T-helper 17 cell (primary cell): Measurements from ENCODE around the gene ZBTB7C. TPM values are rescaled to one million over a fixed set of nuclear protein-coding genes. Genes with fewer than 3 reads are reported as not detected.
A peak's percentile ranks its signal among the peaks of the same experiment; 100 is the strongest.

Experiments used
- ATAC-seq: fragments of 150-1000 bp; cut with Tn5 transposase; 2 replicates; pipeline ENCODE4 v1.10.0; 2021; ENCODE audit warnings: mild to moderate bottlenecking, moderate library complexity
- DNase-seq, 3 donors: peaks; one replicate each; pipeline versions ENCODE4 v3.0.0 to v3.0.0-alpha.2; 2020 to 2021
- H3K9me3 ChIP-seq: one replicate; pipeline ENCODE4 v1.7.0; 2013; ENCODE audit warnings: low read length, mild to moderate bottlenecking; ENCODE audit not compliant: control insufficient read depth, poor library complexity, severe bottlenecking
- H3K27ac Mint-ChIP-seq: one replicate; pipeline ENCODE4 v1.8.0; 2022; ENCODE audit warnings: mild to moderate bottlenecking, moderate library complexity, mixed read lengths
- H3K27me3 Mint-ChIP-seq: one replicate; pipeline ENCODE4 v1.8.0; 2022; ENCODE audit warnings: mixed read lengths
- H3K36me3 Mint-ChIP-seq: one replicate; pipeline ENCODE4 v1.8.0; 2022; ENCODE audit warnings: low read depth, mixed read lengths
- H3K4me1 Mint-ChIP-seq: one replicate; pipeline ENCODE4 v1.8.0; 2022; ENCODE audit warnings: mild to moderate bottlenecking, mixed read lengths
- H3K4me3 Mint-ChIP-seq: one replicate; pipeline ENCODE4 v1.8.0; 2022; ENCODE audit warnings: mild to moderate bottlenecking, moderate library complexity, mixed read lengths
- total RNA-seq, 4 donors: library from RNA in 2 of 4; stranded (reverse) in 2 of 4; gene quantifications; one replicate each; pipeline ENCODE4 v1.2.3 and lab custom pipeline; 2022 to 2026

ZBTB7C gene
- total RNA-seq (under 1 TPM in 1 of 2 donors, not detected in 1; 0.07 TPM), total RNA-seq (lab: John Stamatoyannopoulos, UW) (0 to 0.23 reads per million in 2 donors)

DNA sequence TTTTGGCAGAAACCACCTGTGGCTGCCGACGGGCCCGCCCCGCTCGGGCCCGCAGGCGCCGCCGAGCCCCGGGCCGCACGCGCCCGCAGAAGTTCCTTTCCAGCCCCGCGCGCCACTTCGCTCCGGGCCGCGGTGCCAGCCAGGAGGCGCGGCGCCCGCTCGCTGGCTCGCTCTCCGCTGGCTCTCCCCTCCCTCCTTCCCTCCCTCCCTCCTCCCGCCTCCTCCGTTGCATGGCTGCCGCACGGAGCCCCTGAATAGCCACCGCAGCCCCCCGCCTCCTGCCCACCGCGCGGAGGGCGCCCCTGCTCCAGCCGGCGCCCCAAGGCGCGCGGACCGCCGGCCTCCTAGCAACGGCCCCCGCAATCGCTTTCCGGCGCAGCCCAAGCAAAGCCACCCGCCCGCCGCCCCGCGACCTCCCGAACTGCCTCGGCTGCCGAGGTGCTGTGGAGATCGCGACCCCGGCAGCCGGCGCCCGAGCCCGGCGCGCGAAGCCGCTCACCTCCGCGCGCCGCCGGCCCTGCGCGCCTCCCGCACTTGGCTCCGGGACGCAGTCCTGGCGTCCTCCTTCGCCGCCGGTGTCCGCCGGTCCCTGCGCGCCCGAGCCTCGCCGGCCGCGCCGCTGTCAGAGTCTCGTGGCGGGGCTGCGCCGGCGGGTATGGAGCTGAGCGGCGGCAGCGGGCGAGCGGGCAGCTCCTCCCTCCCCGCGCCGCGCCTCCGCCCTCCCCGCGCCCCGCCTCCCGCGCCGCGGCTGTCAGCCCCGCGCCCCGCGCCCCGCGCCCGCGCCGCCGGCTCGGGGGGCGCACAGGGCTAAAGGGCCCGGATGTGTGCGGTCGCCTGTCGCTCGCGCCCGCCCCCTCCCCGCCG lies at the start of gene ZBTB7C:
Gene ZBTB7C (minus strand): TSS at position 657 of the 864 bp plus-strand sequence.
- peak within 1 kb of the TSS; percentile 77 for H3K4me3 Mint-ChIP-seq
- peak; percentile 57 for ATAC-seq
- H3K27me3 Mint-ChIP-seq, result peaks cover 63% of the 10 kb centered on the region
- peaks cover 2% of the 10 kb centered on the region for H3K36me3 Mint-ChIP-seq
- H3K4me1 Mint-ChIP-seq, result peaks cover 12% of the 10 kb centered on the region
- H3K27ac Mint-ChIP-seq, result no peak within 1 kb of the TSS
- H3K9me3 ChIP-seq, result no peaks in the 10 kb centered on the region
- DNase-seq, result peak in 2 of 3 donors; percentile 14 to 16

DNA sequence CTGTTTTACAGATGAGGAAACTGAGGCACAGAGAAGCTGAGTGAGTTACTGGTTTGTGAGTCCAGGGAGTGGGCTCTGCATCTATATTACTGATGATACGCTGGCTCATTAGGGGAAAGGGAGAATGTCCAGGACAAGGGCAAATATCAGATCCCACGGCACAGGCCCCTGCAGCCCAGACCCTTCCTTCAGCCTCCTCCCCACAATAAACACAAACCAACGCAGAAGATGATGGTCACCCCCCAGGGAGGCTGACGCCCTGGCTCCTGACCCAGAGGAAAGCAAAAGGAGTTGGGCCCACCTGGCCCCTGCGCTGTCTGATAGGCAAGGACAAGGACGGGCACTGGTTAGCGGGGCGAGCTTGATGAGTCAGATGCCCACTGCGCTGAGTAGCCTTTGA lies 47.7 kb upstream of the ZBTB7C start:
- H3K27ac Mint-ChIP-seq, result no peak overlapping the region
- H3K4me3 Mint-ChIP-seq, result no peak overlapping the region
- DNase-seq (no peak), ATAC-seq (no peak)
- H3K36me3 Mint-ChIP-seq, result no peaks in the 10 kb centered on the region
- no peaks in the 10 kb centered on the region for H3K9me3 ChIP-seq
- peaks cover 45% of the 10 kb centered on the region for H3K27me3 Mint-ChIP-seq
- peaks cover 30% of the 10 kb centered on the region for H3K4me1 Mint-ChIP-seq

DNA sequence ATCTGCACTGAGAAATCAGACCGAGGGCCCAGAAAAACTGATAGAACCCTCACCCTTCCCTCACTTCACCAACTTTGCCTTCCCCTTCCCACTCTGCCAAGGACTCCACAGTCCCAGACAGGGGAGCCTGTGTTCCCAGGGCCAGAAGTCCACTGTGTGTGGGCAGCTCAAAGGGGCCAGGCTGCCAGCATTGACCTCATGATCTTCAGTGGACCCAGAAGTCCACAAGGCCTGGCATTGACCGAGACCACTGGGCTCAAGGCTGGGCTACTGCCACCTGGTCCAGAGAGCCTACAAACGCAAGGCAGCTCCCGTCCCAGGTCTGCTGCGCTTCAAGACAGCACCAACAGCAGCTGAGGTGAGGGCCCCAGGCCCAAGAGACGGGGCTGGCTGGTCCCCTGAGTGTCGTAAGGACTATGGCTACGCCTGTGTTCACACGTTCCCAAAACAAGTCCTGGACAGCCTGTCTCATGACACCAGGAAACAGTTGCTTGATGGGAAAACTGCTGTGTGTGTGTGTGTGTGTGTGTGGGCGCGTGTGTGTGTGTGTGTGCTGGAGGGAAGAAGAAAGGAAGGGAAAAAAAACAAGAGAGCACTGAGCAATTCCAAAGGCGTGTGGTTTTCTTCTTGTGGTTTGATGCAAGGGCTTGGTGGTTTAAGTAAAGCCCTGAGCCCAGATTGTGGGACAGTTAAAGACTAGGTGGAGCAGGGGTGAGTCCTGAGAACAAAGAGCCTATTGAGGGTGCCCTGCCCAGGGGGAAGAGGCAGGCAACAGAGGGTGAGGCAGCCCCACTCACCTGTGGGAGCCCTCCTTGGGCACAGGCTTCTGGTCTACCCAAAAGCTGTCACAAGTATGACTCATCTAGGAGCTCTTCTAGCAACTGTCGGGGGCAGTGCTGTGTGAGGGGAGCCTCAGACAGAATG lies 46.6 kb upstream of the ZBTB7C start:
- H3K4me1 Mint-ChIP-seq, result peaks cover 30% of the 10 kb centered on the region
- H3K27me3 Mint-ChIP-seq, result peaks cover 40% of the 10 kb centered on the region
- DNase-seq, result peak; percentile 13 to 39 (median 36)
- no peaks in the 10 kb centered on the region for H3K9me3 ChIP-seq
- ATAC-seq, result peak; percentile 87
- no peak overlapping the region for H3K27ac Mint-ChIP-seq
- peak overlapping the region; percentile 79 for H3K4me3 Mint-ChIP-seq
- no peaks in the 10 kb centered on the region for H3K36me3 Mint-ChIP-seq

DNA sequence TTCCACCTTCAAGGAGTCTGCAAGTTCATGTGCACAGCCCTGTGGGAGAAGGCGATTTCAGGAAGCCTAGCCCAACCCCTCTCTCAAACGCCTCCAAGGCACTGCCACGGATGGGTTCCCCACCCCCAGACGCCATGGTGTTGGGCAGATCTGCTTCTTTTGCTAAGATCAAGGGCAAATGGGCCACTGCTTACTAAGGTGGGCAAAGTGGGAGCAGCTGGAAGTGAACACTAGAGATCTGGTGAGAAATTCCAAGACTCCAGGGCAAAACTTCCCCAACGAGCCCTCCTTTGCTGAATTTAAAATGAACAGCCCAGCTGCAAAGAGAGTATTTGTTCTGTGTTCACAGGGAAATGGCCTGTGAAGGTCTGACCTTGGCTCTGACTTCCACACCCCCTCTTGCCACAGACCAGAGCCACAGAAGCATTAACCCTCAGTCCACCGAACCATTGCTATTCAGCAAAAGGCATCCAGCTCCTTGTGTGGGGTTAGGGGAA lies 45.1 kb upstream of the ZBTB7C start:
- Mint-ChIP-seq H3K27ac (no peak overlapping the region), H3K4me3 (no peak overlapping the region), H3K36me3 (no peaks in the 10 kb centered on the region), H3K27me3 (peaks cover 26% of the 10 kb centered on the region), H3K4me1 (peaks cover 28% of the 10 kb centered on the region)
- DNase-seq (no peak), ATAC-seq (no peak)
- no peaks in the 10 kb centered on the region for H3K9me3 ChIP-seq

DNA sequence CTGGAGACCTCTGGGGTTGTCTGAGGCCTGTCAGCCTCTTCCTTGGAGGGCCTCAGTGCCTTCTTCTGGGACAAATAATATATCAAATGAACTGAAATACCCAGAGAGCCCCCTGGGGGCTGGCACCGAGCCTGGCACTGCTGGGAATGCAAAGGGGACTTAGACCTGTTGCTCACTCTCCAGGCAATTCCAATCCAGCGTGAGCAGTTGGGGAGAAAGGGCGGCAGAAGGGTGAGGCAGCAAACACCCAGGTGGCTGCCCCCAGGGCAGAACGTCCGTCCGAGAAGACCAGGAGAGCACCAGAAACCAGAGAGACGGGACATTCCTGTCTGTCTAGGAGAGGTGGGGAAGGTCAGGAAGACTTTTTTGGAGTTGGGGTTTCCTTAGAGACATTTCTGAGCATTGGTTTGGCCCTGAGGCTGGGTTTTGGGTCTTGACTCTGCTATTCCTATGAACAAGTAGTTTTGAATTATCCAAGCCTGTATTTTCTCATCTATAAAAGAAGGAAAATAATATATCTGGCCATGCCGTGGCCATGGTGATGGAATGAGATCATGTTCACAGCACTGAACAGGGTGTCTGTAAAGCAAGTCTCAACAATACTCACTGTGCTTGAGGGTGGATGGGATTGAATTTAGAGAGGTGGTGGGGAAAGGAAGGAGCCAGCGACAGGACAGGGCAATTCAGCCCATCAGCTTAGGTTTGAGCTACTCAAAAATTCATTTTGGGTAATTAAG lies 44.3 kb upstream of the ZBTB7C start:
- ATAC-seq (no peak), DNase-seq (no peak)
- Mint-ChIP-seq H3K4me1 (peaks cover 28% of the 10 kb centered on the region), H3K27ac (no peak overlapping the region), H3K27me3 (peaks cover 24% of the 10 kb centered on the region), H3K4me3 (no peak overlapping the region), H3K36me3 (no peaks in the 10 kb centered on the region)
- no peaks in the 10 kb centered on the region for H3K9me3 ChIP-seq

DNA sequence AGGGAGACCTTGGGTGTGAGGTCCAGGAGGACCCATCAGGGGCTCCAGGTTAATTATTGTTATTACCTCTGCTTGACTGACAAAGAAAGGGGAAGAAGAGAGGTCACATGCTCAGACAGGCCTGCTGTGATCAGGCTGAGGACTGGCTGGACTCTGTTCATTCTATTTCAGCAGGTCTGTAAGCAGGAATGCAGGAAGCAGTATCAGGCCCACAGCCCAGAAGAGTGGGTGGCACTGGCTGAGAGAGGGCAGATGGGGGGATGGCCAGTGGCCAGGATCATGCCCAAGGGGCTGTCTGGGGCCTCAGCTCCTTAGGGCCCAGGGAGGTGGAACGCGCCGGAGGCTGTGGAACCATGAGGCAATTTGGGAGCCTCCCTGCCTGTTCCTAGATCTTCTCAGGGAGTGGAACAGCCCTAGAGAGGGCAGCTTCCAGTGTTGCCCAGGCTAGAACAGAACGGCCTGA lies 43.7 kb upstream of the ZBTB7C start:
- H3K4me1 Mint-ChIP-seq, result peaks cover 28% of the 10 kb centered on the region
- ATAC-seq (no peak), DNase-seq (no peak)
- H3K27ac Mint-ChIP-seq, result no peak overlapping the region
- no peaks in the 10 kb centered on the region for H3K36me3 Mint-ChIP-seq
- H3K27me3 Mint-ChIP-seq, result peaks cover 27% of the 10 kb centered on the region
- no peak overlapping the region for H3K4me3 Mint-ChIP-seq
- no peaks in the 10 kb centered on the region for H3K9me3 ChIP-seq

DNA sequence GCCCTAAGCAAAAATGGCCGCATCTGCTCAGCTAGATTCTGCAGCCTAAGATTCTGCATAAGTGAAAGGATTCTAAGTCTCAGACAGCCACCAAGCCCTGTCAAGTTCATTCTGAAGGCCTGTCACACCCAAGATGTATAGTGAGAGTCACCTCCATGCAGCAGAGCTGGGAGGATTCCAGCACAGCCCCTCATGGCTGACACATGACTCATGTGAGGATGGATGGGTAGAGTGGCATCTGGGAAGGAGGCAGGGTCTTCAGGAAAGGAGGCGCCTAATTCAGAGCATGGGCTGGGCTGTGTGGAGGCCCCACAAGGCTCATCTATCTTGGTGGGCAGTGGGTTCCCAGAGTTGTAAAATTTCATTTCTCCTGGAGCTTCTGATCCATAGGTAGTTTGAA lies 41.5 kb upstream of the ZBTB7C start:
- DNase-seq (no peak), ATAC-seq (no peak)
- H3K9me3 ChIP-seq, result no peaks in the 10 kb centered on the region
- Mint-ChIP-seq H3K4me1 (peaks cover 13% of the 10 kb centered on the region), H3K27me3 (peaks cover 21% of the 10 kb centered on the region), H3K36me3 (no peaks in the 10 kb centered on the region), H3K4me3 (peak overlapping the region; percentile 31), H3K27ac (no peak overlapping the region)

DNA sequence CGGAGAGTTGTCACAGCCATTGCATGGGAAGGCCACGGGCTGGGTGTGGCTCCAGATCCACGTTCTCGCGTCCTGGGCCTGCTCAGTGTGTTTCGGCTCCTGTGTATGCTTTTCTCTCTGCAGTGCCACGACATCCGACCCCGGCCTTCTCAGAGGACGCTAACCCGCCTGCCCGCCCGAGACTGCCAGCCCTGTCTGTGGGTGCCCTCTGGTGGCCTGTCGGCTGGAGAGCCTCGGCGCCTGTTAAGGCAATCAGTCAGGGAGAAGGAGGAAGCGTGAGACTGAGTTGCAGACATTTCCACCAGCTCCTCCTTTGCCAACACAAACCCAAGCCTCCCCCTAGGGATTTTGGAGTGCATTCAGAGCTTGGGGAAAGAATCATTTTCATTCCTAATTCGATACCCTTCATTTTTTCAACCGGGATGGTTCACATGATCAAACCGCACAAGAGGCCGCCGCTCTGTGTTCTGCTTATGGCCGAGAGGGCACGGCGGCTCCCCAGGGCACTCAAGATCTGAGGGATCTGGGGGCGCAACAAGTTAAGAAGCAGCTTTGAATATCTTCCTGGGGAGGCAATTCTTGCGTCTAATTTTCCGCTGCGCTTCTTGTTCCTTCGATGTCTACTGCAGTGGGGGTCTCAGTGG lies 37.5 kb upstream of the ZBTB7C start:
- no peaks in the 10 kb centered on the region for H3K9me3 ChIP-seq
- peak; percentile 26 to 61 (median 31) for DNase-seq
- H3K27ac Mint-ChIP-seq, result no peak overlapping the region
- H3K27me3 Mint-ChIP-seq, result peaks cover 30% of the 10 kb centered on the region
- H3K36me3 Mint-ChIP-seq, result no peaks in the 10 kb centered on the region
- no peak overlapping the region for H3K4me3 Mint-ChIP-seq
- ATAC-seq, result peak; percentile 82
- peaks cover 5% of the 10 kb centered on the region for H3K4me1 Mint-ChIP-seq

DNA sequence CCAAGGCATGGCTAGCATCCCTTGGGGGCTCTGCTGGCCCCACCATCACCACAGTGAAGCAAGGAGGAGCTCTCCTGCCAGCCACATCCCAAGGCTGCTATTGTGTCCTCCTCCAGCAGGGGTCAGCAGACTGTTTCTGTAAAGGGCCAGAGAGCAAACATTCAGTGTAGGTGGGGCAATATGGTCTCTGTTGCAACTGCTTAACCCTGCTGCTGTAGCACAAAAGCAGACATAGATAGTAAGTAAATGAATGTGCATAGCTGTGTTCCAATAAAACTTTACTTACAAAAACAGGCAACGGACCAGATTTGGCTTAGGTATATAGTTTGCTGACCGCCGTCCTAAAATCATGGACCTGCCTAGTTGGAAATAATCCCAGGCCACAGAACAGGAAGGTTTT lies 36.4 kb upstream of the ZBTB7C start:
- H3K27ac Mint-ChIP-seq, result no peak overlapping the region
- ATAC-seq (peak; percentile 85), DNase-seq (peak; percentile 29 to 64 (median 38))
- no peaks in the 10 kb centered on the region for H3K9me3 ChIP-seq
- H3K36me3 Mint-ChIP-seq, result no peaks in the 10 kb centered on the region
- H3K4me3 Mint-ChIP-seq, result no peak overlapping the region
- H3K27me3 Mint-ChIP-seq, result peaks cover 41% of the 10 kb centered on the region
- H3K4me1 Mint-ChIP-seq, result peaks cover 5% of the 10 kb centered on the region

DNA sequence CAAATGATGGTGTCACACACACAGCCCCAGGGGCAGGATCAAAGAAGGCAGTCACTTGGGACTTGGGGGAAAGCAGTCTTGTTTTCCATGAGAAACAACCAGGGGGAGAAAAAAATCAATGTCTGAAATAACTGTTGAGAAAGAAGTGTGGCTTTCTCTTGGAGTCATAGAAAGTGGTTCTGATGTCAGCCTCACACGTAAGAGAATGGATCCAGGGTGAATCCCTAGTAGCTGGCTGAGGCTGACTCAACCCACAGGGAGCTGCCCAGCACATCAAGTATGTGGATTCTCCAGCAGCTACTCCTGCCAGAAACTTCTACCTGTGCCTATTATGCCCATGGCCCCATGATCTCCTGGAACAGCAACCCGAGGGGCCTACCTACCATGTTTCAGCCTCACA lies 33.6 kb upstream of the ZBTB7C start:
- H3K4me1 Mint-ChIP-seq, result peaks cover 5% of the 10 kb centered on the region
- no peaks in the 10 kb centered on the region for H3K9me3 ChIP-seq
- ATAC-seq (no peak), DNase-seq (no peak)
- H3K4me3 Mint-ChIP-seq, result no peak overlapping the region
- H3K27me3 Mint-ChIP-seq, result peaks cover 63% of the 10 kb centered on the region
- H3K27ac Mint-ChIP-seq, result no peak overlapping the region
- peaks cover 2% of the 10 kb centered on the region for H3K36me3 Mint-ChIP-seq

DNA sequence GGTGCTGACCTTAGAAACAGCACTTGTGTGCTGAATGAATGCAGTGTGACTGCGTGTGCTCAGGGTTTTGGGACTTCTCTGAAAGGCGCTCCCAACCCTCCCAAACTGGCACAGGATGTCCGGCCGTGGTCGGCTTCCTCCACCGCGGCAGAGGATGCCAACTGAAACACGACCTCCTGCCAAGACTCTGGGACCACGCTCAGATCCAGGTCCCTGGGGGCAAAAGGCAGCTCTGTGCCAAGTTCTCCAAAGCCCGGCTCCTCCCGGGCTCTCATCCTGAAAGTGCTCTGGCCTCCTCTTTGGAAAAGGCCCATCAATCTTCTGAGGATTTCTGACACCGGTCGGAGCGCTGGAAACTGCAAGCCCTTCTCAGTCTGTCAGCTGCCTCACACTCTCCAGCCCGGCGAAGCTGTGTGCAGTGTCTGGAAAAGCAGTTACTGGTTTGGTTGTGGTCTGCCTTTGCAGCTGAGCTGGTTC lies 32.3 kb upstream of the ZBTB7C start:
- DNase-seq, result no peak
- Mint-ChIP-seq H3K27ac (no peak overlapping the region), H3K4me1 (peaks cover 3% of the 10 kb centered on the region), H3K4me3 (no peak overlapping the region), H3K27me3 (peaks cover 72% of the 10 kb centered on the region), H3K36me3 (peaks cover 2% of the 10 kb centered on the region)
- ATAC-seq, result no peak
- no peaks in the 10 kb centered on the region for H3K9me3 ChIP-seq

DNA sequence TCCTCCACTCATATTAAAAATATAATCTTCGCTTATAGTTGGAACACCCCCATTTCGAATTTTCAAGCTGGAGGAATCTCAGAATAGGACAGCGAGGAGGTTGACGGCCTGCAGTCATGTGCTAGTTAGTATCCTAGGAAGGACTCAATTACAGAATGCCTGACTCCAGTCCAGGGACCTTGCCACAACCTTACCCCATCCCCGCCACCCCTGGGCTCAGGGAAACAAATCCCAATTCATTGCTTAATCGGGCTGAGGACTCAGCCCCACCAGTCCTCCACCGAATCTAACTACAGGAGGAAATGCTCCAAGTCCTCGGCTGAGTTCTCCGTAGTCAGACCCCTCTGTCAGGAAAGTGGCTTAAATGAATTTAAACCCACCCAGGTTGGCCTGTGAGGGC lies 31.7 kb upstream of the ZBTB7C start:
- Mint-ChIP-seq H3K27me3 (peaks cover 77% of the 10 kb centered on the region), H3K36me3 (peaks cover 5% of the 10 kb centered on the region), H3K4me3 (no peak overlapping the region), H3K27ac (no peak overlapping the region), H3K4me1 (peaks cover 3% of the 10 kb centered on the region)
- DNase-seq (no peak), ATAC-seq (no peak)
- H3K9me3 ChIP-seq, result no peaks in the 10 kb centered on the region
